ENCODE data around the gene PLCB4. TPM values are rescaled to one million over a fixed set of nuclear protein-coding genes. Genes with fewer than 3 reads are reported as not detected.

PLCB4 gene
- total RNA-seq, 1 donor from 2014 or later: 10.5 TPM

- Mint-ChIP-seq H3K4me3 (ENCODE audit: unreplicated experiment) (no peak overlapping the region), H3K27ac (ENCODE audit: unreplicated experiment) (no peak overlapping the region), H3K4me1 (ENCODE audit: unreplicated experiment) (peaks cover 9% of the 10 kb centered on the region), H3K36me3 (ENCODE audit: low read depth, unreplicated experiment) (no peaks in the 10 kb centered on the region), H3K9me3 (ENCODE audit: unreplicated experiment) (no peaks in the 10 kb centered on the region), H3K27me3 (ENCODE audit: unreplicated experiment) (no peaks in the 10 kb centered on the region)
- DNase-seq (ENCODE audit: low spot score): no peak
- TF ChIP-seq CTCF (IDR thresholded peaks at IDR 0.05; ENCODE audit: unreplicated experiment): no peak
Observed at GRCh38 chr20:9228774-9229450, 160.0 kb downstream of the PLCB4 start.

- Mint-ChIP-seq H3K36me3 (ENCODE audit: low read depth, unreplicated experiment) (no peaks in the 10 kb centered on the region), H3K27ac (ENCODE audit: unreplicated experiment) (no peak overlapping the region), H3K4me3 (ENCODE audit: unreplicated experiment) (no peak overlapping the region), H3K9me3 (ENCODE audit: unreplicated experiment) (no peaks in the 10 kb centered on the region), H3K27me3 (ENCODE audit: unreplicated experiment) (no peaks in the 10 kb centered on the region), H3K4me1 (ENCODE audit: unreplicated experiment) (peaks cover 7% of the 10 kb centered on the region)
- DNase-seq (ENCODE audit: low spot score): no peak
- TF ChIP-seq CTCF (IDR thresholded peaks at IDR 0.05; ENCODE audit: unreplicated experiment): no peak
Observed at GRCh38 chr20:9230406-9230805, 161.5 kb downstream of the PLCB4 start.

GRCh38 chr20:9233804-9234203 is 164.9 kb downstream of the PLCB4 start:
- Mint-ChIP-seq H3K4me3 (ENCODE audit: unreplicated experiment) (no peak overlapping the region), H3K27me3 (ENCODE audit: unreplicated experiment) (no peaks in the 10 kb centered on the region), H3K27ac (ENCODE audit: unreplicated experiment) (no peak overlapping the region), H3K36me3 (ENCODE audit: low read depth, unreplicated experiment) (no peaks in the 10 kb centered on the region), H3K4me1 (ENCODE audit: unreplicated experiment) (no peaks in the 10 kb centered on the region), H3K9me3 (ENCODE audit: unreplicated experiment) (no peaks in the 10 kb centered on the region)
- no peak for DNase-seq (ENCODE audit: low spot score)
- TF ChIP-seq CTCF (IDR thresholded peaks at IDR 0.05; ENCODE audit: unreplicated experiment): no peak

GRCh38 chr20:9235518-9235917 is 166.6 kb downstream of the PLCB4 start:
- Mint-ChIP-seq H3K4me1 (ENCODE audit: unreplicated experiment) (no peaks in the 10 kb centered on the region), H3K9me3 (ENCODE audit: unreplicated experiment) (no peaks in the 10 kb centered on the region), H3K27ac (ENCODE audit: unreplicated experiment) (no peak overlapping the region), H3K27me3 (ENCODE audit: unreplicated experiment) (no peaks in the 10 kb centered on the region), H3K36me3 (ENCODE audit: low read depth, unreplicated experiment) (no peaks in the 10 kb centered on the region), H3K4me3 (ENCODE audit: unreplicated experiment) (no peak overlapping the region)
- no peak for TF ChIP-seq CTCF (IDR thresholded peaks at IDR 0.05; ENCODE audit: unreplicated experiment)
- no peak for DNase-seq (ENCODE audit: low spot score)

GRCh38 chr20:9236458-9236857 is 167.6 kb downstream of the PLCB4 start:
- Mint-ChIP-seq H3K27me3 (ENCODE audit: unreplicated experiment) (no peaks in the 10 kb centered on the region), H3K4me1 (ENCODE audit: unreplicated experiment) (peaks cover 4% of the 10 kb centered on the region), H3K36me3 (ENCODE audit: low read depth, unreplicated experiment) (no peaks in the 10 kb centered on the region), H3K9me3 (ENCODE audit: unreplicated experiment) (no peaks in the 10 kb centered on the region), H3K4me3 (ENCODE audit: unreplicated experiment) (no peak overlapping the region), H3K27ac (ENCODE audit: unreplicated experiment) (no peak overlapping the region)
- TF ChIP-seq CTCF (IDR thresholded peaks at IDR 0.05; ENCODE audit: unreplicated experiment): no peak
- no peak for DNase-seq (ENCODE audit: low spot score)

All from endothelial cell (in vitro differentiated cells).